HG03159 (cell line): ENCODE measurements around the gene PROSER3.
"Not testable (repeated sequence)": the region's sequence is repeated elsewhere in the genome, so short reads cannot be mapped to it uniquely, and the experiment has no call there.

Source experiments
- ATAC-seq: cut with Tn5 transposase; IDR thresholded peaks from one replicate; pipeline ENCODE4 v1.9.1; 2021; ENCODE audit warnings: mild to moderate bottlenecking, moderate library complexity; ENCODE audit not compliant: unreplicated experiment

Gene PROSER3

GRCh38 chr19:35753634-35754369 lies 4.2 kb upstream of the PROSER3 start:
- no peak for ATAC-seq

GRCh38 chr19:35754370-35755130 lies 3.4 kb upstream of the PROSER3 start:
- ATAC-seq: no peak

GRCh38 chr19:35755131-35755549 lies 2.8 kb upstream of the PROSER3 start:
- ATAC-seq: no peak

GRCh38 chr19:35755550-35756376 lies 2.2 kb upstream of the PROSER3 start:
- ATAC-seq: no peak

- ATAC-seq: no peak
Observed at GRCh38 chr19:35756377-35757230, 1.4 kb upstream of the PROSER3 start, which contains the start of gene HSPB6. HSPB6 (minus strand) TSS chr19:35757029; CDS start chr19:35757008, 21 bp downstream.

- ATAC-seq: no peak
Observed at GRCh38 chr19:35757231-35757748, 686 bp upstream of the PROSER3 start.

GRCh38 chr19:35759697-35760096 lies 1.7 kb downstream of the PROSER3 start:
- no peak for ATAC-seq

- no peak for ATAC-seq
Observed at GRCh38 chr19:35760711-35761349, 2.9 kb downstream of the PROSER3 start.

GRCh38 chr19:35764432-35765315 lies 6.7 kb downstream of the PROSER3 start:
- no peak for ATAC-seq

GRCh38 chr19:35766571-35767104 lies 8.7 kb downstream of the PROSER3 start:
- ATAC-seq: no peak

GRCh38 chr19:35767288-35768081 lies 9.5 kb downstream of the PROSER3 start:
- no peak for ATAC-seq

GRCh38 chr19:35768082-35768421 lies 10.1 kb downstream of the PROSER3 start:
- no peak for ATAC-seq

GRCh38 chr19:35772362-35772761 lies 14.4 kb downstream of the PROSER3 start:
- not testable (repeated sequence) for ATAC-seq

GRCh38 chr19:35773020-35773806 lies 15.2 kb downstream of the PROSER3 start:
- no peak for ATAC-seq

- no peak for ATAC-seq
Observed at GRCh38 chr19:35774274-35775045, 16.5 kb downstream of the PROSER3 start.

- no peak for ATAC-seq
Observed at GRCh38 chr19:35775046-35775297, 17.0 kb downstream of the PROSER3 start.
